ENCODE measurements around the gene CPT2. TPM values are rescaled to one million over a fixed set of nuclear protein-coding genes. Genes with fewer than 3 reads are reported as not detected.

The CPT2 gene
- total and polyA plus RNA-seq, 9 of the 15 experiments (the other 6 are each of a cell fraction or from before 2014, with no cell fraction given) = 7.6 to 25.1 (median 16.8) TPM

DNA sequence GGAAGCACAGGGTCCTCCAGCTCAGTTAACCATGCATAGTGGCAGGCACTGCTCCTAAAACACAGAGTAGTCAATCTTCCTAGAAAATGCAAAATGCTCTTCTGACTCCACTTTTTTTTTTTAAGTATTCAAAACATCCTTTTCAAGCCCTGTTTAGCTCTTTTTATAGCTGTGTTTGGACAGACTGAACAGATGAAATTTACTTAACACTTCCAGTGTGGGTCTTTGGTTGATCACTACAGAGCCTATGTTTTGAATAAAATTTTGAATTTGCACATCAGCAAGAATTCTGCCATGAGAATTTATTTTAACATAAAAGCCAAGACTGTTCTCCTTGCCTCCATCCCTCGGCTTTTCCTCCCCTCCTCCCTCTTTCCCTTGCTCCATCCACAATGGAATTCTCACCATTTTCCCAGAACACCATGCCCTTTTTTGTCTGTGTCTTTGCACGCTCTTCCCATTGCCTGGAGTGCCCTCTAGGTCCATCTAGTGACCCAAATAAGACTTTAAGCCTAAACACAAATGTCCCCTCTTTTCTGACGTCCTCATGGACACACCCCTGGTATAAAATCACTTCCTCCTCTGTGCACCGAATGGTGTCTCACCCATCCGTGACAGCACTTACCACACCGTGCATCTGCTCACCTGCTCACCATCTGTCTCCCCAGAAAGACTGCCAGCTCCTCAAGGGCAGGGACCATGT is 24.0 kb upstream of the CPT2 start (continued):
- TF ChIP-seq HCFC1 (IDR thresholded peaks at IDR 0.05; ENCODE audit: low read depth, low read length) (no peak), MTA2 (IDR thresholded peaks at IDR 0.05; ENCODE audit: low read depth) (no peak), PURB (CRISPR knock-in tag; IDR thresholded peaks at IDR 0.05; ENCODE audit: low read depth) (no peak), HBP1 (CRISPR knock-in tag; IDR thresholded peaks at IDR 0.05) (no peak), ZSCAN32 (CRISPR knock-in tag; IDR thresholded peaks at IDR 0.05) (no peak), TBL1XR1 (IDR thresholded peaks at IDR 0.05; ENCODE audit: low read length in 2 of 2) (no peak), THRAP3 (IDR thresholded peaks at IDR 0.05; ENCODE audit: borderline replicate concordance) (no peak), ETV6 (IDR thresholded peaks at IDR 0.05; ENCODE audit: borderline replicate concordance in 1 of 2, low read depth in 2 of 2, low read length in 1 of 2) (no peak), ETV6 (CRISPR knock-in tag; IDR thresholded peaks at IDR 0.05; ENCODE audit: borderline replicate concordance) (no peak), CREB3L1 (IDR thresholded peaks at IDR 0.05; ENCODE audit: borderline replicate concordance, low read depth) (no peak), CLOCK (CRISPR knock-in tag; IDR thresholded peaks at IDR 0.05; ENCODE audit: borderline replicate concordance) (no peak), RAD21 (CRISPR knock-in tag; conservative IDR thresholded peaks at IDR 0.05 in 1 of 2, IDR thresholded peaks at IDR 0.05 in 1 of 2) (peak; percentile 36 to 68), CCNT2 (IDR thresholded peaks at IDR 0.05; ENCODE audit: borderline replicate concordance, extremely low read depth, insufficient read length, low read depth, low read length) (no peak), CEBPB (tag; IDR thresholded peaks at IDR 0.05) (no peak), ZKSCAN8 (CRISPR knock-in tag; IDR thresholded peaks at IDR 0.05) (no peak)
- TF ChIP-seq, protein P1, sequence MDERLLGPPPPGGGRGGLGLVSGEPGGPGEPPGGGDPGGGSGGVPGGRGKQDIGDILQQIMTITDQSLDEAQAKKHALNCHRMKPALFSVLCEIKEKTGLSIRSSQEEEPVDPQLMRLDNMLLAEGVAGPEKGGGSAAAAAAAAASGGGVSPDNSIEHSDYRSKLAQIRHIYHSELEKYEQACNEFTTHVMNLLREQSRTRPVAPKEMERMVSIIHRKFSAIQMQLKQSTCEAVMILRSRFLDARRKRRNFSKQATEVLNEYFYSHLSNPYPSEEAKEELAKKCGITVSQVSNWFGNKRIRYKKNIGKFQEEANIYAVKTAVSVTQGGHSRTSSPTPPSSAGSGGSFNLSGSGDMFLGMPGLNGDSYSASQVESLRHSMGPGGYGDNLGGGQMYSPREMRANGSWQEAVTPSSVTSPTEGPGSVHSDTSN (CRISPR knock-in tag; IDR thresholded peaks at IDR 0.05; ENCODE audit: low read depth) = no peak
- TF ChIP-seq, protein P1 (tag; conservative IDR thresholded peaks at IDR 0.05; ENCODE audit: low read depth) = no peak
